ENCODE measurements around the gene ZSCAN2.
"Not testable (repeated sequence)": the region's sequence is repeated elsewhere in the genome, so short reads cannot be mapped to it uniquely, and the experiment has no call there.

The ZSCAN2 gene

DNA sequence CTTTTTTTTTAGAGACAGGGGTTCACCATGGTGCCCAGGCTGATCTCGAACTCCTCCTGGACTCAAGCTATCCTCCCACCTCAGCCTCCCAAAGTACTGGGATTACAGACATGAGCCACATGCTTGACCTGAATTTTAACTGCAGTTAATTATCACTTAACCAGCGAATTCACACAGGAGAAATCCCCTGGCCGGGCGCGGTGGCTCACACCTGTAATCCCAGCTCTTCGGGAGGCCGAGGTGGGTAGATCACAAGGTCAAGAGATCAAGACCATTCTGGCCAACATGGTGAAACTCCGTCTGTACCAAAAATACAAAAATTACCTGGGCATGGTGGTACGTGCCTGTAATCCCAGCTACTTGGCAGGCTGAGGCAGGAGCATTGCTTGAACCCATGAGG lies 41.1 kb downstream of the ZSCAN2 start:
- DNase-seq (ENCODE audit: low spot score): not testable (repeated sequence)

DNA sequence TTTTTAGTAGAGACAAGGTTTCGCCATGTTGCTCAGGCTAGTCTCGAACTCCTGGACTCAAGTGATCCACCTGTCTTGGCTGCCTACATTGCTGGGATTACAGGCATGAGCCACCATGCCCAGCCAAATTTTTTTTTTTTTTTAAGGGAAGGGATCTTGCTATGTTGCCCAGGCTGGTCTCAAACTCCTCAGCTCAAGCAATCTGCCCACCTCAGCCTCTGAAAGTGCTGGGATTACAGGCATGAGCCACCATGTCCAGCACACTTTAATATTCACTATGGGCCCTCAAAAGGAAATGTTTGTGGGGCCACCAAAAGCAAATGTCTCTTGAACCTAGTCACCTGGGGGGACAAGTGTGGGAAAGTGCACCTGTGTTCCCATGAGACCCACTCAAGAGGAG lies 41.8 kb downstream of the ZSCAN2 start:
- not testable (repeated sequence) for DNase-seq (ENCODE audit: low spot score)

DNA sequence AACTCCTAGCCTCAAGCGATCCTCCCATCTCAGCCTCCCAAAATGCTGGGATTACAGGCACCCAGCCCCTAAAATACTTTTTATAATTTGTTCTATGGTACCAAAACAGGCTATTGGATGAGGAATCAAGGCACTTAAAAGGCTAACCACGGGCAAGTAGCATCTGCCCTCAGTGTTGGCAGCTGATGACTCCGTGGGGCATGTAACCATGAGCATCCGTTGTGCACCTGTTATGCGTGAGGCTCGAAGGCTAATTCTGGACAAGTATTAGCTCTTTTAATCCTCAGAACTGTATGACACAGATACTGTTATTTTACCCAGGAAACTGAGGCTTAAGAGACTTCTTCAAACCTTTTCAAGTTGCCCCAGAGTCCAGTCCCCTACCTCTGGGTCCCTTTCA lies 43.0 kb downstream of the ZSCAN2 start:
- no peak for DNase-seq (ENCODE audit: low spot score)

DNA sequence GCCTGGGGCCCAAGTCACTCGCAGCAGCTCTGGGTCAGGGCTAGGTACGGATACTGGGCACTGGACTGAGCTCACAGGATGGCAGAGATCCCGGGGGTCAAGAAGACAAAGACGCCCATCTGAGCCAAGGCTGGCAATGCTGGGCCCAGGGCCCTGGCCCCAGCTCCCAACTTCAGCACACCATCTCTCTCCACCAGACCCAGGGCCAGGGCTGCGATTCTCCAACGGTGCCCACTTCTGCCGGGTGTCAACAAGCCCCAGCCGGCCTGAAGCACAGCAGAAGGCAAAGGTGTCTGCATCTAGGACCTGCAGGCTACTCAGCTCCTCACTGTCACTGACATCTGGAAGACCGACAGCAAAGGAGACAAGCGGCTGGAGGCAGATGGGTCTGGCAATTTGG lies 44.7 kb downstream of the ZSCAN2 start:
- DNase-seq (ENCODE audit: low spot score): no peak

DNA sequence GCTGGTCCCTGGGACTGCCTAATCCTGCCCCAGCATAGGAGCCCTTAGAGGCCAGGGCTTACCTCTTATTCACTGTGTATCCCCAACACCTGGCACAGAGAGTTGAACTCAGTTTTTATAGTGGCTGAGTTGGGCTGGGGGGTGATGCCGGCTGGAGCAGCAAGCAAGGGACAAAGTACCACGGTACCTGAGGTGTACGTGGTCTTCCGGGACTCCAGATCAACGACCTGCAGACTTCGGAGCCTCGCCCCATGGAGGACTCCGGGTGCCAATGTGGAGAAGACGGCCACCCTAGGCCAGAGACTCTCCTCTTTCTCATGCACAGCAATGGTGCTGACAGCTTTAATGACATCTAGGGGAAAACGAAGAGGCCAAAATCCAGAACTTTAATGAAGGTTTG lies 45.2 kb downstream of the ZSCAN2 start:
- DNase-seq (ENCODE audit: low spot score): no peak

DNA sequence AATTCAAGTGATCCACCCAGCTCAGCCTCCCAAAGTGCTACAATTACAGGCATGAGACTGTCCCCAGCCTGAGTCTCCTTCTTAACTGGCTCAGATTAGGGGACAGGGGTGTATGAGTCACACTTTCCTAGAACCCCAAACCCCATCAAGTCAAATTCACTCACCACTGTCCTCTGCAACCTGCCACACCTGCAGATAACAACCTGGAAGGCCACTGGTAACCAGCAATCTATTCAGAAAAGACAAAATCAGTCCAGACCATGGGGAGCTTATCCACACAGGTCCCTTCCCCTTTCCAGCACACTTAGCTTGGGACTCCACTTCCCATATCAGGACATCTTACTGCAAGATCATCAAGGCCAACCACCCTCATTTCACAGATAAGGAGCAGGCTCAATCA lies 46.9 kb downstream of the ZSCAN2 start:
- no peak for DNase-seq (ENCODE audit: low spot score)

DNA sequence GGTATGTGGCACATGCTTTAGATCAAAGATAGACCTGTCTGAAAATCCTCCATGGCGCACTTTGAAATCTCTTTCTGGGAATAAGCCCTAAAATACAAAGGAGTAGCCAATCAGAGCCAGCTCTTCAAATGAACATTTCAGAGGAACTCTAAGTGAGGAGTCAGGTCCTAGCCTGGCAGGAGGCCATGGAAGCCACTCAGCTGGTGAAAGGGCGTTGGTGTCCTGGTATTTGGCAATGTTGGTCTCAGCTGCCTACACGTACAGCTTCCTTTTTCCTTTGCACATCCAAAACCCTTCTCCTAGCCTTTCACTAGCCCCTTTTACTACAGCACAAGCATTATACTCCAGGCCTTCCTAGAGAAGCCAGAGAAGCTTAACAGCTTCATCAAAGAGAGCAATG lies 47.7 kb downstream of the ZSCAN2 start:
- DNase-seq (ENCODE audit: low spot score): no peak

DNA sequence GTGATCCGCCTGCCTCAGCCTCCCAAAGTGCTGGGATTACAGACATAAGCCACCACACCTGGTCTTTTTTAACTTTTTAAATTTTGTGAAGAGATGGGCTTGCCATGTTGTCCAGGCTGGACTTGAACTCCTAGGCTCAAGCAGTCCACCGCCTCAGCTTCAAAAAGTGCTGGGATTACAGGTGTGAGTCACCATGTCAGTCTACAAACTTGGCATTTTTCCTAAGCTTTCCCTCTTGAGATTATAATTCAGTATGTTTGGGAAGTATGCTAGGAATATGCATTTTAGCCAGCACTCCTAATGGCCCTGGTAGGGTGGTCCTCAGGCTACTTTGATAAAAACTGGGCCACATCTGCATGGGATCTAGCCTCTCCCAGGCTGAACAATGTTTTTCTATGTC lies 48.9 kb downstream of the ZSCAN2 start:
- DNase-seq (ENCODE audit: low spot score): no peak

DNA sequence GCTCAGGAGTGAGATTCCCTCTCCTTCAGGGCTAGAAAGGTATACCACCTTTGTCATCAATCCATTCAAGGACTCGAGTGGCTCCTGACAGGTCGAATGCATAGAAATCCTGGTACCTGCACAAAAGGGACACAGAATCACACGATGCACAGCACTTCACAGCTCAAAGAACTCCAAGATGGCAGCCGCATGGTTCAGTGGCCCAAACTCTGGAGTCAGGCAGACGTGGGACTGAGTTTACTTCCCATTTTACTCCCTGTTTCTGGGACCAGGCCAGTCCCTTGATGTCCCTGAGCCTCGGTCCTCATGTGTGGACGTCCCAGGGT lies 52.7 kb downstream of the ZSCAN2 start:
- DNase-seq (ENCODE audit: low spot score): no peak

DNA sequence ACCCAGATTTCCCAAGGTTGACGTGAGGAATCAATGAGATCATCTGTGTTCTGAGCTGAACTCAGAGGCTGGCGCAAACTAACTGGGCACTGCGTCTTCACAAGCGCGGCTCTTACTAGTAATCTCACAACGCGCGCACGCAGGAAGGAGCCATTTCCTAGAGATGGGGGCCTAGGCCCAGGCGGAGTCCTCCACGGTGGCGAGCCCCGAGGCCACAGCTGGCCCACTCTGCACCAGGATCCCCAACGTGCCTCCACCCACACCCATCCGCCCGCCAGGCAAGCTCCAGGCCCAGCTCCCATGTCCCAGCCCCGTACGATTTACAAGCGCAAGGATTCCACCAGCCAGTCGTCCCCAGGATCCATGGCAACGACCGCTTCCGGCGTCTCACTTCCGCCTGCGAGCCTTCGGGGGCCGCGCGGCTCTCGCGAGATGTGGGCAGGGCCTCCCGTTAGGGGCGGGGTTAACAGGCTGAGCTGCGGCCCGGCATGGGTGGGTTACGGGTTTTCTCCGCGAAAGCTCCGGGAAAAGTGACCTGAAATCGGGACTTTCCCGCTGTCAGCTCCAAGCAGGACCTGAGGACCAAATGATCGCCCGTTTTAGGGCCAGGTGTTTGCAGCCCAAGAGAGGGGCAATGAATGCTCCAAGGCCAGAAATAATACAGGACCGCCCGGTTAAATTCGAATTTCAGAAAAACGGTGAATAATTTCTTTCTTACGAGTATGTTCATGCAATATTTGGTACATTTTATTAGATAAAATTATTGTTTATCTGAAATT lies 53.3 kb downstream of the ZSCAN2 start, which contains the start of gene WDR73:
Gene WDR73 (minus strand): TSS at position 374 of the 779 bp plus-strand sequence. CDS start 9 bp downstream, at position 365.
- peak; percentile 96 for DNase-seq (ENCODE audit: low spot score)

DNA sequence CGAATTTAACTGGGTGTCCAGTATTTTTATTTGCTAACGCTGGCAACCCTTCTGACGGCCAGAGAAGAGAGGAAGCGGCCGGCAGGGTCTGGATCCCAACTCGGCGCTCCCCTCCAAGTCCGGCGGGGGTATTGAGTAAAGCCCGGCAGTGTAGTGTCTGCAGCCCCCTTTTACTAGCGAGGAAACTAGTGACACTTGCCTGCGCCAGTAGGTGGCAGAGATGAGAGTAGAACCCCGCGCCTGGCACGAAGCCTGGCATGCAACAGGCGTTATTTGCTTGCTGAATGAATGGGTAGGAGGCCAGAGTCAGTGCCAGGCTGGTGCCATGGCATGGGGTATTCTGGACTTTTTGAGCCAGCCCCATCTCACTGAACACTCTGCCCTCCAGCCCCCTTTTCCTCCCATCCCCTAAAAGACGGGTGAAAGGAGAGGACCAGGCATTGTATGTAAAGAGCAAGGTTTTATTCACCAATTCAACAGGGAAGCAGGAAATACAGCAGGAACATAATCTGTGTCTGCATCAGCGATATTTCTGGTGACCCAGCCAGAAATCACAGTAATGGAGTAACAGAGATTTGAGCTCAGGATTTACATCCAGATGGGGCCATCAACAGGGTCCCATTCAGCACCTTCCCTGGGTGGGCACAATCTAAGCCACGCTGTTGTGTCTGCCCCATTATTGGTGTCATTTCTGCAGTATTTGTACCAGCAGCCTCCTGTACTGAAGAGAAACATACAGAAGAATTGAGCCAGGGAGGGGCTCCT lies 54.1 kb downstream of the ZSCAN2 start:
- peak; percentile 85 for DNase-seq (ENCODE audit: low spot score)

DNA sequence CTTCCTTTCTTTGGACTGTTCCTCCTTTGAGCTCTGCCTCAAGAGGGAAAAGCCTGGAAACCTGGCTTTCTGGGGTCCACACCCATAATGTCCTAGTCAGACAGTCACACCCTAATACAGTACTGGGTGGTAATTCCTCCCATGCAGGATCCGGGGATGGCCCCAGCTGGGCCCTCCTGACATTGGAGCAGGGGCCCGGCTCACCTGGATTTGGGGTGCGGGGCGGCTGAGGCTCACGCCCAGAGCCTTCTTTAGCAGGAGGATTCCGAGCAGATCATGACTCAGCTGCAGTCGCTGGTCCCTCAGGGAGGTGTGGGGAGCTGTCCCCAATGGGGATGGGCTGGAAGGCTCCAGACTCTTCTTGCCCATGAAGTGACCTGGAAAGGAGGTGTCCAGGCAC lies 56.2 kb downstream of the ZSCAN2 start:
- DNase-seq (ENCODE audit: low spot score): no peak

DNA sequence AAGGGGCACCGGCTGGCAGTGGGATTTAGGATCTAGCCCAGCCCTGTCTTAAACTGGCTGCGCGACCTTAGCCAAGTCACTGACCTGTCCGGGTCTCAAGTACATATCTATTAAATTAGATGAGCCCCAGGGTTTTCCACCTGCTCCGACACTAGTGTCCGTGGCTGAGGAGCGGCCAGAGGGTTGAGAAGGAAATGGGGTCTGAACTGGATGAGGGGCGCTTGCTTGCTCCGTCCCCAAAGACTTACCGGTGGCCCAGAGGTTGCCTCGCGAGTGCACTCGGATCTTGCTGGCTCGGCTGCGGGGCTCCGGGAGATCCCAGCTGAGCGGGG lies 56.9 kb downstream of the ZSCAN2 start:
- no peak for DNase-seq (ENCODE audit: low spot score)

DNA sequence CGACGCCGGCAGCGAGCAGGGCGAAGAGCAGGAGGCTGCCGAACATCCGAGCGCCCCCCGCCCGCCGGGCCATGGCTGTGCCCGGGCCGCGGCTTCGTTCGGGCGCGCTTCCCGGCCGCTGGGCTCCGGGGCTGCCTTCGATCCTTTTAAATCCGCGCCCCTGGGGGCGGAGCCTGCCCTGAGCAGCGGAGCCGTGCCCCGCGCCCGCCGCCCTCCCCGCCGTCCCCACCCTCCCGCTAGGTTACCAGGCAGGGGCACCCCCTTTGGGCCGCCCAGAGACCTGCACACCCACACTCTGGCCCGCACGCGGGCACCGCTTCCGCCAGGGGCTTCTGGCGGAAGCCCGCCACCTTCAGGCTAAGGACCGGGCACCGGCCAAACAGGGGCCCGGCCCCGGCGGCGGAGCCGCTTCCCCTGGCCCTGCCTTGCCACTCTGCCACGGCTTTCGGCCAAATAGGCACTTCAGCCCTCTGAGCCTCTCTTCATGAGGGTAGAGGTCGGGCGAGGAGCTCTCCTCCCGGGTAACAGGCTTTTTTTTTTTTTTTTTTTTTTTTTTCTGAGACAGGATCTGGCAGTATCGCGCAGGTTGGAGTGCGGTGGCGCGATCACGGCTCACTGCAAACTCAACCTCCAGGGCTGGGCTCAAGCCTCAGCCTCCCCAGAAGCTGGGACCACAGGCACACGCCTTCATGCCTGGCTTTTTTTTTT lies 57.4 kb downstream of the ZSCAN2 start, which contains the start of gene NMB:
Gene NMB (minus strand): TSS at position 120 of the 708 bp plus-strand sequence. CDS start 47 bp downstream, at position 73.
- peak; percentile 95 for DNase-seq (ENCODE audit: low spot score)

DNA sequence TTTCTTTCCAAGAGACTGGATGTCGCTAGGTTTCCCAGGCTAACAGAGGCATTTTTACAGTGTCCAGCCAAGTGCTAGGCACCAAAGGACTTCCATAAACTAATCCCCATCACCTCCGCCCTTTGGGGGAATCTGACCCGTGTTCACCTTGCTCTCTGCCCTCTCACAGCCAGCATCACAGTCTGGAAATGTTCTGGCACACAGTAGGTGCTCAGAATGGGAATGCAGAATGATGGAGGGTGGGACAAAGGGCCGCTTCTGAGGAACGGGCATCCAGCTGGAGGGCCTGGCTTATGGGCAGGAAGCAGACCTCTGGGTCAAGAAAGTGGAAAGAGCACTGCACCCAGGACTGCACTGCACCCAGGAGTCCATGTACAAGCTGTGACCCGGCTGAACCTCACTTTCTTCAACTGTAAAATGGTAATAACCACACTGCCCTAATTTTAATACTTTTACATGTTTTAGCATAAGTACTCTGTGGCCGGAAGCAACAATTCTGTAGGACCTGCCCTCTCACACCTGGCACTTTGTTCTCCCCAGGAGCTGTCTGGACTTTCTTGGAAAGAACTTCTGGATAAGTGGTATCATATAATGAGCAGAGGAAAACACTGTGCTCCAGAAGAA lies 58.1 kb downstream of the ZSCAN2 start:
- no peak for DNase-seq (ENCODE audit: low spot score)

DNA sequence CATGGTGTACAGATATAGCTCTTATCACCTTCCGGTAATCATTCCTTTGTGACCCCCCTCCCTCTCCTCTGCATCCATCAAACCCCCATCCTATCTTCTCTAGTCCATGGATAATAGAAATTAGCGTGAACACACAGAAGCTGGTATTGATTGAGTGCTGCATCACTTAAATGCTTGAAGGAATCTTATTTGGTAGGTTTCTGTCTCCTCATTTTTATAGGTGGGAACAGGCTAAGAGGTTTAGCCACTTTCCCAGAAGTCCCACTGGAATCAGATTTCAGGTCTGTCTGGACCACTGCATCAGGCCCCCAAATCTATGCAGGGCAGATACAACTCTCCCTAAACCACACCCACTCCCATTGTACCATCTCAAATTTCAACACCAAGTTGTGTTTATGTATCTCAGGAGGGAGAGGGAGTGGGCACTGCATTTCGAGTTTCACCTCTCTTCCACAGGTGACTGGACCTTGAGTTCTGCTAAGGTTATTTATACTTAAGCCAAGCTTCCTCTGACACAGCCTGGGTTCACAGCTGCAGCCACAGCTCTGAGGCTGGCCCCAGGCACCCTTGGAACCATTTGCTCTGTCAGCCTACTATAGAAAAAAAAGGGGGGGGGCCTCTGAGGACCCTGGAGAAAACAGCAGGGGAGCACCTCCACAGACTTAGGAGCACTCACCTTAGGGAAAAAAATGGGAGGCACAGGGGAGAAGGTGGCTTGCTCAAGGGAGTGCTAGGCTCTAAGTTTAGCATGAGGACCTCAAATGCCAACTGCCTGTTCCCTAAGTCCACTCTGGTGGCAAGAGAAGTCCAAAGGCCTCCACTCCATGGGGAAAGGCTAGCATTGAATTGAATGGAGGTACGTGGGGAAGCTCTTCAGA lies 59.3 kb downstream of the ZSCAN2 start:
- no peak for DNase-seq (ENCODE audit: low spot score)

DNA sequence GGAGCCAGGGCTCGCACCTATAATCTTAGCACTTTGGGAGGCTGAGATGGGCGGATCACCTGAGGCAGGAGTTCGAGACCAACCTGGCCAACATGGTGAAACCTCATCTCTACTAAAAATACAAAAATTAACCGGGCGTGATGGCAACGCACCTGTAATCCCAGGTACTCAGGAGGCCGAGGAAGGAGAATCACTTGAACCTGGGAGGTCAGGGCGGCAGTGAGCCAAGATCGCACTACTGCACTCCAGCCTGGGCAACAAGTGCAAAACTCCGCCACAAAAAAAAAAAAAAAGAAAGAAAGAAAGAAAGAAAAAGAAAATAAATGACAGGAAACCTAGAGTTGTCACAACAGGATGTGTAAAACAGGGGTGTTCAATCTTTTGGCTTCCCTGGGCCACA lies 60.2 kb downstream of the ZSCAN2 start:
- DNase-seq (ENCODE audit: low spot score): no peak

DNA sequence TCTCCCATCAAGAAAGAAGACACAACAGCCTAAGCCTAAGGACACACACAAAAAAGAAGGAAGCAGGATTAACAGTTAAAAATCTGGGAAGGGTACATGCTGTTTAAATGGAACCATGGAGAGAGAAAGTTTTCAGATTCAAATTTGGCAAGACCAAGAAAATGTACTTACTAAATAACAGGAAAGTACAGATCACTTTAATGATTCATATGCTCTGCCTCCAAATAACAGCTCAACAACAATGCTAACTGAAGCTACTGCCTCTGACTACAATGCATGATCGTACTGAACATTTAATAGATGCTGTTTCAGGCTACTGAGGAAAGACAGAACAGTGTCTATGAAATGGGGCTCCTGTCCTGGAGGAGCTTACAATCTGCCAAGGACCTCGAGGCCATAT lies 65.6 kb downstream of the ZSCAN2 start:
- DNase-seq (ENCODE audit: low spot score): no peak

DNA sequence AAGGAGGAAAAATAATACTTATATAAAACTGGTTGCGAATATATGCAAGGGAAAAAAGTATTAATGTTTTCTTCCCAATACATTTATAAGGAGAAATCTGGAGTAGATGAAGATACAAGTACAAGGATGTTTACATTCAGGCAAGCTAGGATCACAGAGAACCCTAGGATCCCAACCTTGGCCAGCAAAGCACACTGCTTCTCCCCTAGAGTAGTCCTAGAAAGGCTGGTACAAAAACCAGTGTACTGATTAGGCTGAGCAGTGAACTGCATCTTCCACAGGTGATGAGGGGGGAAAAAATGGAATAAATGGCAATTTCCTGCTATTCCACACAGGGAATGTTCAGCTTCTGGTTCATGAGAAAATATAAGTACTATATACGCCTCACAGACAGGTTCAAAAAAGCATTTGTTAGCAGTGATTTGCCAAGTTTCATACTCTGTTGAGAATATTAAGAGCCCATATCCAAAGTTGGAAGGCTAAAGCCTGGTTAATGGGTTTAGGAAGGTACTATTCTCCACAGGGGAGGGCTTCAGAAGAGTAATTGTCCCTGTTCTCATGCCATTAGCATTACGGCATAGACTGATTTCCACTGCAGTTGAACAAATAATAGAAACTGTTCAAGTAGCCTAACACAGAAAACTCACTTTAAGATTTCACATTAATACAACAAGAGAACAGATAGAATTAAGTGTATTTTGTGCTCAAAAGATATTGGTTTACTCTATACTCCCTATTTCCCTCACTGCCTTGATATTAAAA lies 67.6 kb downstream of the ZSCAN2 start:
- DNase-seq (ENCODE audit: low spot score): no peak

DNA sequence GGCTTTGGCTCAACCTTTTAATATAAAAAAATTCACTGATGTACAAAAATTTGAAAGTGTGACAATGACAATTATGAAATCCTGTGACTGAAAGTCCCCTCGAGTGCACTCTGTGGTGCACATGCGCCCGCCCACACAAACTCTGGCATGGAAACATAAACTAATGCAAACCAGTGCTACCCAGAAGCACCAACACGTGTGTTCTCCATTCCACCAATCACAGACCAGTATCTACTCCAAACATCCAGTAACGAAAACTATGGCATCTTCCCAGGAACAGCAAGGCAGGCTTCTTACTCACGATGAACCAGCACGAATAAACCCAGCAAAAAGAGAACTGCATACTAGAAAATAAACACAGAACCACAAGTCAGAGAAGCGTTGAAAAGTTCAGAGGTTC lies 68.9 kb downstream of the ZSCAN2 start:
- no peak for DNase-seq (ENCODE audit: low spot score)

DNA sequence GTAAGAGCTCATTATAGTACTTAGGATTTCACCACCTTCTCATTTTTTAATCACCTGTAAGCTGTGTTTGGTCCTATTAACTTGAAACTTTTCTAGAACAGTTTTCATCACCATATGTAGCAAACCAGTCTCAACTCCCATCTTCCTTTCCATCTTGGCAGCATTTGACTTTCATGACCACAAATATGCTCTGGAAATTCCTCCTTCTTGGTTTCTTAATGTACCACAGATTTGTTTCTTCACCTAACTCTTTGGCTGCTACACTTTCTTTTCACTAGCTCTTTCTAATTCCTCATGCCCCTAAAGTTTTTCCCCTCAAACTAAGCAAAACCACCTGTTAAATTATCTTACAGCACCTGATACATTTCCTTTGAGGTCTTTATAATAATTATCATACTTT lies 70.4 kb downstream of the ZSCAN2 start:
- no peak for DNase-seq (ENCODE audit: low spot score)

All from D341Med (cell line).